GM12878 (cell line): Measurements from ENCODE around the gene PROX1. TPM values are rescaled to one million over a fixed set of nuclear protein-coding genes. Genes with fewer than 3 reads are reported as not detected.

Experiments
- BCL11A ChIP-seq: IDR thresholded peaks from 2 replicates; pipeline ENCODE4 v1.6.1; 2011; ENCODE audit warnings: low read depth, low read length
- FOXM1 ChIP-seq: IDR thresholded peaks from 2 replicates; pipeline ENCODE4 v1.6.1; 2012; ENCODE audit warnings: low read depth, mild to moderate bottlenecking, inconsistent platforms, low read length, moderate library complexity
- JUND ChIP-seq: IDR thresholded peaks from 2 replicates; pipeline ENCODE4 v1.6.1; 2012; ENCODE audit warnings: low read depth, mild to moderate bottlenecking, low read length, improper control_type of control experiment, moderate library complexity
- NFXL1 ChIP-seq: fragments of 450-650 bp; IDR thresholded peaks from 2 replicates; pipeline ENCODE4 v1.6.1; 2017; ENCODE audit warnings: antibody characterized with exemption, mild to moderate bottlenecking, borderline replicate concordance
- RCOR1 ChIP-seq: conservative IDR thresholded peaks from 2 replicates; pipeline ENCODE4 v1.6.1; 2012; ENCODE audit warnings: low read depth, low read length, improper control_type of control experiment
- SMAD1 ChIP-seq: fragments of 450-650 bp; IDR thresholded peaks from 2 replicates; pipeline ENCODE4 v1.6.1; 2018; ENCODE audit warnings: mild to moderate bottlenecking, low read depth; ENCODE audit not compliant: partially characterized antibody
- polyA plus RNA-seq, 11 experiments: library from polyadenylated mRNA; depleted of rRNA in 4 of 11; unstranded in 6 of 11; stranded (reverse) in 5 of 11; fragments of >200 nt; fragmentation: Nextera tagmentation in 4 of 11; fragmentation: Illumina TruSeq in 1 of 11; extraction: Ambion mirVana in 4 of 11; extraction: Trizol in 1 of 11; gene quantifications; 1 replicate in 1 of 11; 2 replicates in 10 of 11; pipeline versions ENCODE4 v1.2.1 to v1.2.3, GENCODE V29; 2011 to 2016; ENCODE audit warnings: inconsistent platforms in 2 of 11, missing spikeins in 2 of 11, low read depth in 1 of 11
- total RNA-seq, 4 experiments: library from RNA; depleted of rRNA in 3 of 4; stranded (reverse); fragments of >200 nt in 3 of 4; fragmentation: Illumina TruSeq in 1 of 4; extraction: Trizol in 1 of 4; gene quantifications; 2 replicates each; pipeline versions ENCODE4 v1.2.1 to v1.2.3, GENCODE V29; 2013 to 2021
- TF ChIP-seq, protein P1 (sequence below): fragments of 450-650 bp; IDR thresholded peaks from 2 replicates; pipeline ENCODE4 v1.6.1; 2017; ENCODE audit warnings: mild to moderate bottlenecking, moderate library complexity
- TF ChIP-seq, protein P2 (sequence below): IDR thresholded peaks from 2 replicates; pipeline ENCODE4 v1.6.1; 2011; ENCODE audit warnings: borderline replicate concordance, low read depth, mild to moderate bottlenecking, moderate library complexity, mixed read lengths, low read length; ENCODE audit not compliant: insufficient read depth; ENCODE audit errors: extremely low read length

PROX1 gene
- total and polyA plus RNA-seq, 10 of the 15 experiments (the other 5 are each of a cell fraction or from before 2014, with no cell fraction given), result under 0.01 to 0.44 (median 0.03) TPM; not detected in 4

DNA sequence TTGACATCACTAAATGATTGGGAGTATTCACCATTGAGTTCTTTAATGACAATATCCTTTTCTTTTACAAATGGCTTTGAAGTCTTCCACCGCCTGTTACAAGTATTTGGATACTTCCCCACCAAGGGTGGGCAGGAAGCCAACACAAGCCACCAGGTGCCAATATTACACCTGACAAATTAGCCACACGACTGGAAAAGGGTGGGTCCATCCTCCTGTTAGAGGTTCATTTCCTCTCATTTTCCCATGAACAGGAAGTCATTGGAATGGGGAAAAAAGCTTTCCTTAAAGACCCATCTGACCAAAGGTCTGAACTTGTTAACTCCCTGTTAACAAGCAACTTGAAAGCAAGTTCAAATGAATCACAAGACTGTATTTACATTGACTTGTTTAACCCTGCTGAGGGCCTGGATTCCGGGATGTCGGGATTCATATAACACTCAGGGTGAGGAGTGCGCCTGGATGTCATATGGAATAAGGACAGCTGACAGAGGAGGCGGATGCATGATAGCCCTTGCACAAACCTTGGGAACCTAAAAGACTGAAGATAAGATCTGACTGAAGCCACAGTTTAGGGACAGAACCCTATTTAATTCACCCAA lies 40.5 kb upstream of the PROX1 start (continued):
- TF ChIP-seq, protein P1, sequence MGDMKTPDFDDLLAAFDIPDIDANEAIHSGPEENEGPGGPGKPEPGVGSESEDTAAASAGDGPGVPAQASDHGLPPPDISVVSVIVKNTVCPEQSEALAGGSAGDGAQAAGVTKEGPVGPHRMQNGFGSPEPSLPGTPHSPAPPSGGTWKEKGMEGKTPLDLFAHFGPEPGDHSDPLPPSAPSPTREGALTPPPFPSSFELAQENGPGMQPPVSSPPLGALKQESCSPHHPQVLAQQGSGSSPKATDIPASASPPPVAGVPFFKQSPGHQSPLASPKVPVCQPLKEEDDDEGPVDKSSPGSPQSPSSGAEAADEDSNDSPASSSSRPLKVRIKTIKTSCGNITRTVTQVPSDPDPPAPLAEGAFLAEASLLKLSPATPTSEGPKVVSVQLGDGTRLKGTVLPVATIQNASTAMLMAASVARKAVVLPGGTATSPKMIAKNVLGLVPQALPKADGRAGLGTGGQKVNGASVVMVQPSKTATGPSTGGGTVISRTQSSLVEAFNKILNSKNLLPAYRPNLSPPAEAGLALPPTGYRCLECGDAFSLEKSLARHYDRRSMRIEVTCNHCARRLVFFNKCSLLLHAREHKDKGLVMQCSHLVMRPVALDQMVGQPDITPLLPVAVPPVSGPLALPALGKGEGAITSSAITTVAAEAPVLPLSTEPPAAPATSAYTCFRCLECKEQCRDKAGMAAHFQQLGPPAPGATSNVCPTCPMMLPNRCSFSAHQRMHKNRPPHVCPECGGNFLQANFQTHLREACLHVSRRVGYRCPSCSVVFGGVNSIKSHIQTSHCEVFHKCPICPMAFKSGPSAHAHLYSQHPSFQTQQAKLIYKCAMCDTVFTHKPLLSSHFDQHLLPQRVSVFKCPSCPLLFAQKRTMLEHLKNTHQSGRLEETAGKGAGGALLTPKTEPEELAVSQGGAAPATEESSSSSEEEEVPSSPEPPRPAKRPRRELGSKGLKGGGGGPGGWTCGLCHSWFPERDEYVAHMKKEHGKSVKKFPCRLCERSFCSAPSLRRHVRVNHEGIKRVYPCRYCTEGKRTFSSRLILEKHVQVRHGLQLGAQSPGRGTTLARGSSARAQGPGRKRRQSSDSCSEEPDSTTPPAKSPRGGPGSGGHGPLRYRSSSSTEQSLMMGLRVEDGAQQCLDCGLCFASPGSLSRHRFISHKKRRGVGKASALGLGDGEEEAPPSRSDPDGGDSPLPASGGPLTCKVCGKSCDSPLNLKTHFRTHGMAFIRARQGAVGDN, result no peak
- no peak for TF ChIP-seq BCL11A
- TF ChIP-seq SMAD1, result no peak
- TF ChIP-seq, protein P2, sequence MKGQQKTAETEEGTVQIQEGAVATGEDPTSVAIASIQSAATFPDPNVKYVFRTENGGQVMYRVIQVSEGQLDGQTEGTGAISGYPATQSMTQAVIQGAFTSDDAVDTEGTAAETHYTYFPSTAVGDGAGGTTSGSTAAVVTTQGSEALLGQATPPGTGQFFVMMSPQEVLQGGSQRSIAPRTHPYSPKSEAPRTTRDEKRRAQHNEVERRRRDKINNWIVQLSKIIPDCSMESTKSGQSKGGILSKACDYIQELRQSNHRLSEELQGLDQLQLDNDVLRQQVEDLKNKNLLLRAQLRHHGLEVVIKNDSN, result no peak
- no peak for TF ChIP-seq FOXM1
- no peak for TF ChIP-seq JUND
- TF ChIP-seq RCOR1, result no peak
- no peak for TF ChIP-seq NFXL1
